OCI-LY3 (cell line): Measurements from ENCODE around the gene EAPP.

Experiments
- EZH2phosphoT487 ChIP-seq: fragments of 200-600 bp; shearing (Covaris generic); IDR thresholded peaks from 2 replicates; pipeline ENCODE4 v1.6.1; 2018; ENCODE audit warnings: antibody characterized with exemption, mixed run types, low read depth
- TF ChIP-seq, protein P1 (sequence below): fragments of 200-600, 300-600 bp; sonication (generic); IDR thresholded peaks from 2 replicates; pipeline ENCODE4 v1.5.1; 2014; ENCODE audit warnings: antibody characterized with exemption, low read length, low read depth

DNA sequence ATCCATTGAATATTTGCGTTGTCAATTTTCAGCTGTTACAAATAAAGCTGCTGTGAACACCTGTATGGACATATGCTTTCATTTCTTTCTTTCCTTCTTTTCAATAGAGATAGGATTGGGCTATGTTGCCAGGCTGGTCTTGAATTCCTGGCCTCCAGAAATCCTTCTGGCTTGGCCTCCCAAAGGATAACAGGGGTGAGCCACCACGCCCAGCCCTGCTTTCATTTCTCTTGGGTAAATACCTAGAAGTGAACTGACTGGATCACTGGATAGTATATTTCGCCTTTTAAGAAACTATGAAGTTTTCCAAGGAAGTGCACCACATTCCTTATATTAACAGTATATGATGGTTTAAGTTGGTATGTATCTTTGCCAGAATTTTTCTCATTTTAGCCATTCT lies 32.3 kb upstream of the EAPP start:
- TF ChIP-seq, protein P1, sequence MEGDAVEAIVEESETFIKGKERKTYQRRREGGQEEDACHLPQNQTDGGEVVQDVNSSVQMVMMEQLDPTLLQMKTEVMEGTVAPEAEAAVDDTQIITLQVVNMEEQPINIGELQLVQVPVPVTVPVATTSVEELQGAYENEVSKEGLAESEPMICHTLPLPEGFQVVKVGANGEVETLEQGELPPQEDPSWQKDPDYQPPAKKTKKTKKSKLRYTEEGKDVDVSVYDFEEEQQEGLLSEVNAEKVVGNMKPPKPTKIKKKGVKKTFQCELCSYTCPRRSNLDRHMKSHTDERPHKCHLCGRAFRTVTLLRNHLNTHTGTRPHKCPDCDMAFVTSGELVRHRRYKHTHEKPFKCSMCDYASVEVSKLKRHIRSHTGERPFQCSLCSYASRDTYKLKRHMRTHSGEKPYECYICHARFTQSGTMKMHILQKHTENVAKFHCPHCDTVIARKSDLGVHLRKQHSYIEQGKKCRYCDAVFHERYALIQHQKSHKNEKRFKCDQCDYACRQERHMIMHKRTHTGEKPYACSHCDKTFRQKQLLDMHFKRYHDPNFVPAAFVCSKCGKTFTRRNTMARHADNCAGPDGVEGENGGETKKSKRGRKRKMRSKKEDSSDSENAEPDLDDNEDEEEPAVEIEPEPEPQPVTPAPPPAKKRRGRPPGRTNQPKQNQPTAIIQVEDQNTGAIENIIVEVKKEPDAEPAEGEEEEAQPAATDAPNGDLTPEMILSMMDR, result no peak
- no peak for TF ChIP-seq EZH2phosphoT487
